GM18517 (cell line): ENCODE measurements around the gene OR7G1.

Experiments used
- ATAC-seq: cut with Tn5 transposase; IDR thresholded peaks from one replicate; pipeline ENCODE4 v1.9.1; 2021; ENCODE audit warnings: mild to moderate bottlenecking, moderate library complexity; ENCODE audit not compliant: unreplicated experiment

Gene OR7G1

GRCh38 chr19:9115307-9115813 lies at the start of gene OR7G1:
Gene OR7G1, minus strand, starts transcription at chr19:9115763. Its CDS starts 0 bp downstream, at chr19:9115763.
- no peak for ATAC-seq

GRCh38 chr19:9165261-9165660 lies 49.7 kb upstream of the OR7G1 start:
- no peak for ATAC-seq

GRCh38 chr19:9161427-9161826 lies 45.9 kb upstream of the OR7G1 start:
- no peak for ATAC-seq

- no peak for ATAC-seq
These were observed 44.3 kb upstream of the OR7G1 start for GRCh38 chr19:9159891-9160290.

- ATAC-seq, result no peak
These were observed 40.7 kb upstream of the OR7G1 start for GRCh38 chr19:9156304-9156703.

- no peak for ATAC-seq
These were observed 40.0 kb upstream of the OR7G1 start for GRCh38 chr19:9155591-9155990.

- ATAC-seq, result no peak
These were observed 35.8 kb upstream of the OR7G1 start for GRCh38 chr19:9151367-9151766.

GRCh38 chr19:9150650-9151049 lies 35.1 kb upstream of the OR7G1 start:
- no peak for ATAC-seq

GRCh38 chr19:9149997-9150396 lies 34.4 kb upstream of the OR7G1 start:
- no peak for ATAC-seq

- ATAC-seq, result no peak
These were observed 33.1 kb upstream of the OR7G1 start for GRCh38 chr19:9148697-9149096.

- ATAC-seq, result no peak
These were observed 31.3 kb upstream of the OR7G1 start for GRCh38 chr19:9146882-9147281.

- no peak for ATAC-seq
These were observed 29.4 kb upstream of the OR7G1 start for GRCh38 chr19:9144920-9145319.

- ATAC-seq, result peak; percentile 93
These were observed 24.8 kb upstream of the OR7G1 start, which contains the start of gene ZNF317 for GRCh38 chr19:9140159-9140874. Gene ZNF317, plus strand, starts transcription at chr19:9140397. Its CDS starts 15,620 bp downstream, at chr19:9156017.

GRCh38 chr19:9139609-9140158 lies 24.1 kb upstream of the OR7G1 start:
- ATAC-seq, result peak; percentile 31

- no peak for ATAC-seq
These were observed 16.9 kb upstream of the OR7G1 start for GRCh38 chr19:9132422-9132821.

- ATAC-seq, result no peak
These were observed 15.4 kb upstream of the OR7G1 start for GRCh38 chr19:9130965-9131364.

GRCh38 chr19:9128171-9128570 lies 12.6 kb upstream of the OR7G1 start:
- no peak for ATAC-seq

GRCh38 chr19:9126900-9127405 lies 11.4 kb upstream of the OR7G1 start, which contains the start of gene OR7G3:
Gene OR7G3, minus strand, starts transcription at chr19:9126950. Its CDS starts 0 bp downstream, at chr19:9126950.
- no peak for ATAC-seq

- no peak for ATAC-seq
These were observed 984 bp upstream of the OR7G1 start for GRCh38 chr19:9116547-9116946.

GRCh38 chr19:9109959-9110358 lies 5.6 kb downstream of the OR7G1 start:
- no peak for ATAC-seq

GRCh38 chr19:9107375-9107774 lies 8.2 kb downstream of the OR7G1 start, which contains the start of gene OR7G2:
Gene OR7G2, minus strand, starts transcription at chr19:9107475. Its CDS starts 4,232 bp downstream, at chr19:9103243.
- no peak for ATAC-seq

- no peak for ATAC-seq
These were observed 28.8 kb downstream of the OR7G1 start, which contains the start of gene OR1M1 for GRCh38 chr19:9086761-9087160. Gene OR1M1, plus strand, starts transcription at chr19:9087061. Its CDS starts 6,184 bp downstream, at chr19:9093245.
